Measurements from ENCODE around the gene PLXDC2. TPM values are rescaled to one million over a fixed set of nuclear protein-coding genes. Genes with fewer than 3 reads are reported as not detected.

PLXDC2 gene
- total and polyA plus RNA-seq, 2 experiments from 2014 or later = 13.5 to 19.4 TPM

GRCh38 chr10:20132816-20133215, 316.6 kb downstream of the PLXDC2 start:
- Mint-ChIP-seq H3K27ac (no peak overlapping the region), H3K36me3 (ENCODE audit: low read depth) (peaks cover 19% of the 10 kb centered on the region), H3K9me3 (peaks cover 12% of the 10 kb centered on the region; the same call in 2 of the 3 replicates), H3K4me3 (no peak overlapping the region), H3K4me1 (no peaks in the 10 kb centered on the region; the same call in 2 of the 3 replicates), H3K27me3 (ENCODE audit: insufficient read depth, low read depth, poor library complexity) (no peaks in the 10 kb centered on the region)
- H3K4me2 ChIP-seq = no peak overlapping the region
- no peaks in the 10 kb centered on the region for H3F3A ChIP-seq (replicated peaks; ENCODE audit: low read depth)
- no peaks in the 10 kb centered on the region for H3K27me3 ChIP-seq (ENCODE audit: insufficient read depth)
- no peaks in the 10 kb centered on the region for H4K20me1 ChIP-seq (replicated peaks; ENCODE audit: insufficient read depth)
- no peak for DNase-seq (ENCODE audit: low spot score)
- no peak overlapping the region for H3K4me3 ChIP-seq
- no peak overlapping the region for H2AFZ ChIP-seq
- H3K27ac ChIP-seq (ENCODE audit: low read depth) = no peak overlapping the region
- H3K9me2 ChIP-seq (ENCODE audit: insufficient read depth) = no peaks in the 10 kb centered on the region
- H3K4me1 ChIP-seq (ENCODE audit: insufficient read depth) = no peaks in the 10 kb centered on the region
- TF ChIP-seq ZNF114 (CRISPR knock-in tag; IDR thresholded peaks at IDR 0.05) (no peak), NANOG (IDR thresholded peaks at IDR 0.05; ENCODE audit: borderline replicate concordance) (no peak), ZNF462 (CRISPR knock-in tag; IDR thresholded peaks at IDR 0.05) (no peak), ZNF331 (CRISPR knock-in tag; IDR thresholded peaks at IDR 0.05; ENCODE audit: low read depth) (no peak), JUNB (IDR thresholded peaks at IDR 0.05; ENCODE audit: unreplicated experiment) (no peak), CREB1 (CRISPR knock-in tag; IDR thresholded peaks at IDR 0.05; ENCODE audit: low read depth) (no peak), POLR2AphosphoS5 (IDR thresholded peaks at IDR 0.05; ENCODE audit: low read depth) (no peak), CTCF (conservative IDR thresholded peaks at IDR 0.05; ENCODE audit: low read depth in 2 of 2) (no peak), STAT1 (IDR thresholded peaks at IDR 0.05; ENCODE audit: unreplicated experiment) (no peak), EZH2phosphoT487 (IDR thresholded peaks at IDR 0.05; ENCODE audit: unreplicated experiment) (no peak), EZH2 (IDR thresholded peaks at IDR 0.05; ENCODE audit: low read depth, unreplicated experiment) (no peak), REST (IDR thresholded peaks at IDR 0.05; ENCODE audit: unreplicated experiment) (no peak)
- TF ChIP-seq, protein P1, sequence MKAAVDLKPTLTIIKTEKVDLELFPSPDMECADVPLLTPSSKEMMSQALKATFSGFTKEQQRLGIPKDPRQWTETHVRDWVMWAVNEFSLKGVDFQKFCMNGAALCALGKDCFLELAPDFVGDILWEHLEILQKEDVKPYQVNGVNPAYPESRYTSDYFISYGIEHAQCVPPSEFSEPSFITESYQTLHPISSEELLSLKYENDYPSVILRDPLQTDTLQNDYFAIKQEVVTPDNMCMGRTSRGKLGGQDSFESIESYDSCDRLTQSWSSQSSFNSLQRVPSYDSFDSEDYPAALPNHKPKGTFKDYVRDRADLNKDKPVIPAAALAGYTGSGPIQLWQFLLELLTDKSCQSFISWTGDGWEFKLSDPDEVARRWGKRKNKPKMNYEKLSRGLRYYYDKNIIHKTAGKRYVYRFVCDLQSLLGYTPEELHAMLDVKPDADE (IDR thresholded peaks at IDR 0.05) = no peak
- no peaks in the 10 kb centered on the region for H3K36me3 ChIP-seq (ENCODE audit: insufficient read depth)
- peaks cover 36% of the 10 kb centered on the region for H3K79me2 ChIP-seq (replicated peaks; ENCODE audit: insufficient read depth)
- ATAC-seq = no peak
